Measurements from ENCODE around the gene NIT2. TPM values are rescaled to one million over a fixed set of nuclear protein-coding genes. Genes with fewer than 3 reads are reported as not detected.
"Not testable (repeated sequence)": the region's sequence is repeated elsewhere in the genome, so short reads cannot be mapped to it uniquely, and the experiment has no call there.

Gene NIT2
- total and polyA plus RNA-seq, 5 experiments from 2014 or later: 28.6 to 43.8 (median 35.8) TPM

GRCh38 chr3:100340527-100340926 lies 6.0 kb downstream of the NIT2 start:
- DNase-seq (no peak), ATAC-seq (no peak)
- peak overlapping the region in 1 of 10 donors; percentile 27 for H3K27ac Mint-ChIP-seq
- H3K4me1 Mint-ChIP-seq: peaks cover 14 to 44% (median 29%) of the 10 kb centered on the region in 4 donors
- H3K4me3 Mint-ChIP-seq: no peak overlapping the region
- peaks cover 0 to 2% (median 0%) of the 10 kb centered on the region in 9 donors for H3K9me3 Mint-ChIP-seq
- peaks cover 7 to 63% (median 34%) of the 10 kb centered on the region in 3 donors for H3K36me3 Mint-ChIP-seq
- POLR2A ChIA-PET: no interaction called here
- H3K27me3 Mint-ChIP-seq: no peaks in the 10 kb centered on the region

GRCh38 chr3:100348727-100349126 lies 14.2 kb downstream of the NIT2 start:
- Mint-ChIP-seq H3K4me3 (no peak overlapping the region), H3K27me3 (no peaks in the 10 kb centered on the region), H3K4me1 (peaks cover 0 to 7% (median 5%) of the 10 kb centered on the region in 4 donors), H3K9me3 (peaks cover 0 to 2% (median 0%) of the 10 kb centered on the region in 9 donors), H3K36me3 (peaks cover 14 to 98% (median 44%) of the 10 kb centered on the region in 3 donors), H3K27ac (no peak overlapping the region)
- DNase-seq: no peak
- no peak for ATAC-seq
- POLR2A ChIA-PET: no interaction called here

- H3K4me3 Mint-ChIP-seq, H3K9me3 Mint-ChIP-seq, H3K27ac Mint-ChIP-seq, ATAC-seq, H3K4me1 Mint-ChIP-seq, POLR2A ChIA-PET, H3K27me3 Mint-ChIP-seq, DNase-seq: not testable (repeated sequence)
- peaks cover 14 to 97% (median 34%) of the 10 kb centered on the region in 3 donors for H3K36me3 Mint-ChIP-seq
Observed at GRCh38 chr3:100351770-100352169, 17.2 kb downstream of the NIT2 start.

GRCh38 chr3:100352296-100353231 lies 18.0 kb downstream of the NIT2 start:
- H3K27ac Mint-ChIP-seq: peak overlapping the region in 4 of 10 donors; percentile 14 to 67 (median 43)
- no peaks in the 10 kb centered on the region for H3K4me1 Mint-ChIP-seq
- H3K9me3 Mint-ChIP-seq: peaks cover 0 to 2% (median 0%) of the 10 kb centered on the region in 9 donors
- no peak for ATAC-seq
- no peak overlapping the region for H3K4me3 Mint-ChIP-seq
- no peaks in the 10 kb centered on the region for H3K27me3 Mint-ChIP-seq
- H3K36me3 Mint-ChIP-seq: peaks cover 14 to 92% (median 34%) of the 10 kb centered on the region in 3 donors
- DNase-seq: no peak
- POLR2A ChIA-PET: no interaction called here

GRCh38 chr3:100354850-100355249 lies 20.3 kb downstream of the NIT2 start:
- ATAC-seq: no peak
- no peaks in the 10 kb centered on the region for H3K27me3 Mint-ChIP-seq
- DNase-seq: no peak
- POLR2A ChIA-PET: no interaction called here
- no peak overlapping the region for H3K4me3 Mint-ChIP-seq
- H3K4me1 Mint-ChIP-seq: no peaks in the 10 kb centered on the region
- peak overlapping the region in 4 of 10 donors; percentile 39 to 78 (median 63) for H3K27ac Mint-ChIP-seq
- H3K9me3 Mint-ChIP-seq: peaks cover 0 to 2% (median 0%) of the 10 kb centered on the region in 9 donors
- H3K36me3 Mint-ChIP-seq: peaks cover 7 to 85% (median 21%) of the 10 kb centered on the region in 3 donors

- Mint-ChIP-seq H3K27ac (peak overlapping the region in 1 of 10 donors; percentile 31), H3K36me3 (peaks cover 6 to 76% (median 32%) of the 10 kb centered on the region in 3 donors)
Observed at GRCh38 chr3:100358413-100358812, 23.9 kb downstream of the NIT2 start.

GRCh38 chr3:100359035-100359434 lies 24.5 kb downstream of the NIT2 start:
- DNase-seq (no peak), ATAC-seq (no peak)
- H3K9me3 Mint-ChIP-seq: peaks cover 0 to 9% (median 2%) of the 10 kb centered on the region in 9 donors
- H3K27me3 Mint-ChIP-seq: no peaks in the 10 kb centered on the region
- H3K36me3 Mint-ChIP-seq: peaks cover 9 to 75% (median 38%) of the 10 kb centered on the region in 3 donors
- H3K27ac Mint-ChIP-seq: peak overlapping the region in 6 of 10 donors; percentile 3 to 61 (median 10)
- POLR2A ChIA-PET: no interaction called here
- H3K4me3 Mint-ChIP-seq: no peak overlapping the region
- H3K4me1 Mint-ChIP-seq: no peaks in the 10 kb centered on the region

More at GRCh38 chr3:100358413-100358812, 23.9 kb downstream of the NIT2 start:
- H3K4me1 Mint-ChIP-seq: no peaks in the 10 kb centered on the region
- H3K27me3 Mint-ChIP-seq: no peaks in the 10 kb centered on the region
- POLR2A ChIA-PET: no interaction called here
- no peak for ATAC-seq
- no peak overlapping the region for H3K4me3 Mint-ChIP-seq
- peaks cover 0 to 9% (median 0%) of the 10 kb centered on the region in 9 donors for H3K9me3 Mint-ChIP-seq
- DNase-seq: no peak

GRCh38 chr3:100360757-100361496 lies 26.4 kb downstream of the NIT2 start:
- no peaks in the 10 kb centered on the region for H3K4me1 Mint-ChIP-seq
- no peak for ATAC-seq
- no peaks in the 10 kb centered on the region for H3K27me3 Mint-ChIP-seq
- H3K36me3 Mint-ChIP-seq: peaks cover 11 to 77% (median 48%) of the 10 kb centered on the region in 3 donors
- peak overlapping the region in 6 of 10 donors; percentile 1 to 28 (median 10) for H3K27ac Mint-ChIP-seq
- POLR2A ChIA-PET: no interaction called here
- H3K9me3 Mint-ChIP-seq: peaks cover 0 to 9% (median 3%) of the 10 kb centered on the region in 9 donors
- DNase-seq: no peak
- H3K4me3 Mint-ChIP-seq: no peak overlapping the region

GRCh38 chr3:100361897-100362296 lies 27.3 kb downstream of the NIT2 start:
- ATAC-seq: no peak
- Mint-ChIP-seq H3K4me1 (no peaks in the 10 kb centered on the region), H3K27ac (peak overlapping the region in 4 of 10 donors; percentile 4 to 28 (median 10)), H3K27me3 (no peaks in the 10 kb centered on the region), H3K4me3 (no peak overlapping the region), H3K9me3 (peaks cover 0 to 9% (median 3%) of the 10 kb centered on the region in 9 donors), H3K36me3 (peaks cover 11 to 76% (median 51%) of the 10 kb centered on the region in 3 donors)
- no peak for DNase-seq
- POLR2A ChIA-PET: no interaction called here

GRCh38 chr3:100364421-100364820 lies 29.9 kb downstream of the NIT2 start:
- Mint-ChIP-seq H3K27me3 (no peaks in the 10 kb centered on the region), H3K4me3 (no peak overlapping the region), H3K4me1 (no peaks in the 10 kb centered on the region), H3K27ac (no peak overlapping the region), H3K36me3 (peaks cover 11 to 83% (median 59%) of the 10 kb centered on the region in 3 donors), H3K9me3 (peaks cover 0 to 9% (median 3%) of the 10 kb centered on the region in 9 donors)
- POLR2A ChIA-PET: no interaction called here
- DNase-seq (no peak), ATAC-seq (no peak)

GRCh38 chr3:100366424-100366823 lies 31.9 kb downstream of the NIT2 start:
- DNase-seq (no peak), ATAC-seq (no peak)
- H3K4me1 Mint-ChIP-seq: no peaks in the 10 kb centered on the region
- H3K9me3 Mint-ChIP-seq: peaks cover 0 to 9% (median 3%) of the 10 kb centered on the region in 9 donors
- POLR2A ChIA-PET: no interaction called here
- peaks cover 11 to 90% (median 59%) of the 10 kb centered on the region in 3 donors for H3K36me3 Mint-ChIP-seq
- H3K27me3 Mint-ChIP-seq: no peaks in the 10 kb centered on the region
- H3K27ac Mint-ChIP-seq: no peak overlapping the region
- H3K4me3 Mint-ChIP-seq: no peak overlapping the region

- no peak for ATAC-seq
- Mint-ChIP-seq H3K4me3 (no peak overlapping the region), H3K27me3 (no peaks in the 10 kb centered on the region), H3K36me3 (peaks cover 4 to 88% (median 44%) of the 10 kb centered on the region in 3 donors), H3K9me3 (peaks cover 0 to 3% (median 0%) of the 10 kb centered on the region in 9 donors), H3K4me1 (no peaks in the 10 kb centered on the region), H3K27ac (peak overlapping the region in 1 of 10 donors; percentile 49)
- DNase-seq: no peak
- POLR2A ChIA-PET: no interaction called here
Observed at GRCh38 chr3:100368441-100368840, 33.9 kb downstream of the NIT2 start.

All from naive thymus-derived CD8-positive, alpha-beta T cell (primary cell).